Medulla oblongata (tissue), 1 donor: ENCODE results near the gene NUDT8.
"Not testable (repeated sequence)": the region's sequence is repeated elsewhere in the genome, so short reads cannot be mapped to it uniquely, and the experiment has no call there.

Source experiments
- DNase-seq: peaks from one replicate; pipeline ENCODE4 v3.0.0-alpha.2; 2015; ENCODE audit errors: extremely low spot score

Gene NUDT8

GRCh38 chr11:67611704-67612587, 17.8 kb downstream of the NUDT8 start:
- DNase-seq: no peak

- no peak for DNase-seq
Measured at GRCh38 chr11:67611165-67611564, 18.6 kb downstream of the NUDT8 start.

- DNase-seq: no peak
Measured at GRCh38 chr11:67610302-67610868, 19.4 kb downstream of the NUDT8 start.

- no peak for DNase-seq
Measured at GRCh38 chr11:67609316-67609715, 20.4 kb downstream of the NUDT8 start.

GRCh38 chr11:67608486-67608885, 21.3 kb downstream of the NUDT8 start:
- DNase-seq: no peak

GRCh38 chr11:67607507-67607906, 22.2 kb downstream of the NUDT8 start:
- DNase-seq: no peak

- DNase-seq: peak; percentile 98
Measured at GRCh38 chr11:67606492-67607295, 23.0 kb downstream of the NUDT8 start, which contains the start of gene NDUFV1. TSS of gene NDUFV1 (plus strand) at chr11:67606936. CDS start at chr11:67607005, 69 bp downstream.

- no peak for DNase-seq
Measured at GRCh38 chr11:67606093-67606491, 23.6 kb downstream of the NUDT8 start.

- DNase-seq: peak; percentile 50
Measured at GRCh38 chr11:67605231-67606011, 24.3 kb downstream of the NUDT8 start.

GRCh38 chr11:67604815-67605214, 24.9 kb downstream of the NUDT8 start:
- no peak for DNase-seq

- DNase-seq: not testable (repeated sequence)
Measured at GRCh38 chr11:67604119-67604518, 25.6 kb downstream of the NUDT8 start.

- DNase-seq: no peak
Measured at GRCh38 chr11:67601098-67601497, 28.6 kb downstream of the NUDT8 start.

GRCh38 chr11:67600324-67601029, 29.3 kb downstream of the NUDT8 start:
- DNase-seq: no peak

GRCh38 chr11:67599149-67599548, 30.6 kb downstream of the NUDT8 start:
- DNase-seq: no peak

- not testable (repeated sequence) for DNase-seq
Measured at GRCh38 chr11:67597963-67598362, 31.8 kb downstream of the NUDT8 start.

- not testable (repeated sequence) for DNase-seq
Measured at GRCh38 chr11:67597458-67597857, 32.3 kb downstream of the NUDT8 start.

- DNase-seq: no peak
Measured at GRCh38 chr11:67596753-67597300, 32.9 kb downstream of the NUDT8 start.

- DNase-seq: no peak
Measured at GRCh38 chr11:67594480-67594879, 35.3 kb downstream of the NUDT8 start.

GRCh38 chr11:67593565-67593905, 36.2 kb downstream of the NUDT8 start:
- no peak for DNase-seq

GRCh38 chr11:67592880-67593564, 36.7 kb downstream of the NUDT8 start:
- no peak for DNase-seq
